H1 (cell line): ENCODE results near the gene PLG. TPM values are rescaled to one million over a fixed set of nuclear protein-coding genes. Genes with fewer than 3 reads are reported as not detected.

Source experiments
- CHD7 ChIP-seq: fragments of 300-600 bp; sonication (generic); IDR thresholded peaks from 2 replicates; pipeline ENCODE4 v1.7.1; 2012; ENCODE audit warnings: low read length, moderate library complexity, mild to moderate bottlenecking, inconsistent platforms; ENCODE audit not compliant: insufficient replicate concordance
- CREB1 ChIP-seq: IDR thresholded peaks from 2 replicates; pipeline ENCODE4 v1.6.1; 2012; ENCODE audit warnings: inconsistent platforms
- FOSL1 ChIP-seq: IDR thresholded peaks from 2 replicates; pipeline ENCODE4 v1.6.1; 2011; ENCODE audit warnings: mild to moderate bottlenecking, low read depth, low read length, moderate library complexity; ENCODE audit not compliant: insufficient read depth
- polyA plus RNA-seq, 7 experiments: library from polyadenylated mRNA; depleted of rRNA in 3 of 7; stranded (reverse) in 5 of 7; unstranded in 2 of 7; fragments of >200 nt in 5 of 7; fragments of 200-250 nt in 2 of 7; gene quantifications; 1 replicate in 5 of 7; 2 replicates in 1 of 7; 4 replicates in 1 of 7; pipeline versions ENCODE4 v1.2.1 to v1.2.3, GENCODE V29; 2011 to 2013; ENCODE audit warnings: missing spikeins in 2 of 7, mixed read lengths in 2 of 7
- total RNA-seq: library from RNA; stranded (reverse); fragmentation: NEBNext Ultra II Directional; extraction: Animal tissue kit (Norgen Biotek cat#: 25700); gene quantifications from 2 replicates; pipeline ENCODE4 v1.2.1, GENCODE V29; 2021

PLG gene
- total and polyA plus RNA-seq, 2 of the 8 experiments (the other 6 are each of a cell fraction or from before 2014, with no cell fraction given) = not detected

- TF ChIP-seq CHD7 = no peak
- peak; percentile 36; the same call in 1 of the 2 replicates for TF ChIP-seq CREB1
- TF ChIP-seq FOSL1 = no peak
Measured at GRCh38 chr6:160733050-160733646, 31.1 kb downstream of the PLG start (continued).
